WTC11 (cell line): ENCODE data around the gene GATM.

Experiments
- CTCF ChIP-seq: fragments of 200-600 bp; IDR thresholded peaks from 2 replicates; pipeline ENCODE4 v1.8.0; 2022; ENCODE audit warnings: antibody characterized with exemption
- KAT7 ChIP-seq: sonication (generic); formaldehyde crosslinking; IDR thresholded peaks from 2 replicates; pipeline ENCODE4 v1.8.1; 2023; ENCODE audit warnings: missing genetic modification reagents, mild to moderate bottlenecking, borderline replicate concordance
- MAX ChIP-seq: sonication (generic); formaldehyde crosslinking; IDR thresholded peaks from 2 replicates; pipeline ENCODE4 v1.8.0; 2022; ENCODE audit warnings: mild to moderate bottlenecking, missing genetic modification reagents
- NR3C1 ChIP-seq: sonication (generic); formaldehyde crosslinking; conservative IDR thresholded peaks from 2 replicates; pipeline ENCODE4 v1.8.1; 2023; ENCODE audit warnings: low read depth, mild to moderate bottlenecking, missing genetic modification reagents
- SP1 ChIP-seq: sonication (generic); formaldehyde crosslinking; conservative IDR thresholded peaks from 2 replicates; pipeline ENCODE4 v1.8.1; 2022; ENCODE audit warnings: missing genetic modification reagents
- TF ChIP-seq, protein P1 (sequence below): sonication (generic); formaldehyde crosslinking; IDR thresholded peaks from 2 replicates; pipeline ENCODE4 v1.8.1; 2023; ENCODE audit warnings: mild to moderate bottlenecking, missing genetic modification reagents

DNA sequence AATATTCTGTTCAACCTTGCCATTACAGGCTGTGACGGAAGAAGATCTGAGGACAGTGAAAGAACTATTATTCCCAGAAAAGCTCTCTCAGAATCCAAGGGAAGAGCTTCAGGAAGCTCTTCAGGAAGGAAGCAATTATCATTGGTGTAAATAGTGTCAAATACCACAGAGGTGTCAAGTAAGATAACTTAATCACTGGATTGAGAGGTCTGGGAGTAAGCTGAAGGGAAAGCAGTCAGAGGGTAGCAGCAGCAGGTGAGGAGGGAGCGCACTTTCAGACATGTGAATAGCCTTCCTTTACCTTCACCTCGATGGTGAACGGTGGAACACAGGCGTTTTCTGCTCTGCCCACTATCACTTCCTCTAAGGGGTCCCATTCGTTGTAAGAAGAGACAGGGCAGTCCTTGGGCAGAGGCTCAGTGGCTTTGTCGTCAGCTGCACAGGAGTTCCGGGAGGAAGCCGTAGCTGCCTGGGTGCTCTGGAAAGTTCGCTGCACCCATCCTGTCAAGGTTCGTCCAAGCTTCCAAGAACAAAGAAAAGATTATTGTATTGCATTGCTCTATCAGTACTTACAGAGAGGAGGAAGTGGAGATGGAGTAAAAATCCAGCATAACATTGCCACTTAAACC lies 1.9 kb downstream of the GATM start:
- TF ChIP-seq, protein P1, sequence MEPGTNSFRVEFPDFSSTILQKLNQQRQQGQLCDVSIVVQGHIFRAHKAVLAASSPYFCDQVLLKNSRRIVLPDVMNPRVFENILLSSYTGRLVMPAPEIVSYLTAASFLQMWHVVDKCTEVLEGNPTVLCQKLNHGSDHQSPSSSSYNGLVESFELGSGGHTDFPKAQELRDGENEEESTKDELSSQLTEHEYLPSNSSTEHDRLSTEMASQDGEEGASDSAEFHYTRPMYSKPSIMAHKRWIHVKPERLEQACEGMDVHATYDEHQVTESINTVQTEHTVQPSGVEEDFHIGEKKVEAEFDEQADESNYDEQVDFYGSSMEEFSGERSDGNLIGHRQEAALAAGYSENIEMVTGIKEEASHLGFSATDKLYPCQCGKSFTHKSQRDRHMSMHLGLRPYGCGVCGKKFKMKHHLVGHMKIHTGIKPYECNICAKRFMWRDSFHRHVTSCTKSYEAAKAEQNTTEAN (CRISPR knock-in tag) = no peak
- TF ChIP-seq MAX (no peak), CTCF (no peak), SP1 (CRISPR knock-in tag) (no peak), NR3C1 (CRISPR knock-in tag) (no peak), KAT7 (CRISPR knock-in tag) (no peak)
